Melanocyte of skin (primary cell): ENCODE data around the gene GUCY1A1. TPM values are rescaled to one million over a fixed set of nuclear protein-coding genes. Genes with fewer than 3 reads are reported as not detected.

Experiments used
- total RNA-seq, 2 donors: library from RNA; depleted of rRNA; stranded (reverse); fragments of >200 nt; gene quantifications; 2 replicates each; pipeline ENCODE4 v1.2.3, GENCODE V29; 2012

The GUCY1A1 gene, protein sequence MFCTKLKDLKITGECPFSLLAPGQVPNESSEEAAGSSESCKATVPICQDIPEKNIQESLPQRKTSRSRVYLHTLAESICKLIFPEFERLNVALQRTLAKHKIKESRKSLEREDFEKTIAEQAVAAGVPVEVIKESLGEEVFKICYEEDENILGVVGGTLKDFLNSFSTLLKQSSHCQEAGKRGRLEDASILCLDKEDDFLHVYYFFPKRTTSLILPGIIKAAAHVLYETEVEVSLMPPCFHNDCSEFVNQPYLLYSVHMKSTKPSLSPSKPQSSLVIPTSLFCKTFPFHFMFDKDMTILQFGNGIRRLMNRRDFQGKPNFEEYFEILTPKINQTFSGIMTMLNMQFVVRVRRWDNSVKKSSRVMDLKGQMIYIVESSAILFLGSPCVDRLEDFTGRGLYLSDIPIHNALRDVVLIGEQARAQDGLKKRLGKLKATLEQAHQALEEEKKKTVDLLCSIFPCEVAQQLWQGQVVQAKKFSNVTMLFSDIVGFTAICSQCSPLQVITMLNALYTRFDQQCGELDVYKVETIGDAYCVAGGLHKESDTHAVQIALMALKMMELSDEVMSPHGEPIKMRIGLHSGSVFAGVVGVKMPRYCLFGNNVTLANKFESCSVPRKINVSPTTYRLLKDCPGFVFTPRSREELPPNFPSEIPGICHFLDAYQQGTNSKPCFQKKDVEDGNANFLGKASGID
- not detected for total RNA-seq

DNA sequence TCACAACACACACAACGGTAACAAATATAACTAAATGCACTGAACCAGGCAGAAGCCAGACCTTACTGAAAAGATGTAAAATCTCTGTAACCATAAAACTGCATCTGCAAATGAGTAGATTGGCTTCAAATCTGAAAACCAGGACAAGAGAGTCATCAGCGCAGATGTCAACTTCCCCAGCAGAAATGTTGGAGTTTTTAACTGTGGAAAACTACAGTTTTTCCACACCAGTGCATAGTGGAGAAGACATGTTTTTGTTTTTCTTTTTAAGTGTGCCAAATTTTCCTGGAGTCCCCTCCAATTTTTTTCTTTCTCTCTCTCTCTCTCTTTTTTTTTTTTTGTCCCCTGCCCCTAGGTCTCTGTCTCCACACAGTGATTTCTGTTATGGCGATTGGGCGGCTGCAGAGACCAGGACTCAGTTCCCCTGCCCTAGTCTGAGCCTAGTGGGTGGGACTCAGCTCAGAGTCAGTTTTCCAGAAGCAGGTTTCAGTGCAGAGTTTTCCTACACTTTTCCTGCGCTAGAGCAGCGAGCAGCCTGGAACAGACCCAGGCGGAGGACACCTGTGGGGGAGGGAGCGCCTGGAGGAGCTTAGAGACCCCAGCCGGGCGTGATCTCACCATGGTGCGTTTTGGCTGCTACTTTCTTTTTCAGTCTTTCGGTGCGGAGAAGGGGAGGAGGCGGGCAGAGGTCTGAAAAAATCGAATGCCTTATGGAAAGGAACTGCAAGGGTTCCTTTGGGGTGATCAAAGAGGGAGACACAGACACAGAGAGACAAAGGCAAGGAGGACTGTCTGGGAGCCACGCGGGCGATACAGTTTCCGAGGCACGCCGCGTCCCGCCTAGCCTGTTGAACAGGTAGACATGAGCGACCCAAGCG is at the start of gene GUCY1A1:
TSS of gene GUCY1A1 (plus strand) at position 505 of the 878 bp plus-strand sequence. CDS start 30,020 bp downstream, outside the sequence.

DNA sequence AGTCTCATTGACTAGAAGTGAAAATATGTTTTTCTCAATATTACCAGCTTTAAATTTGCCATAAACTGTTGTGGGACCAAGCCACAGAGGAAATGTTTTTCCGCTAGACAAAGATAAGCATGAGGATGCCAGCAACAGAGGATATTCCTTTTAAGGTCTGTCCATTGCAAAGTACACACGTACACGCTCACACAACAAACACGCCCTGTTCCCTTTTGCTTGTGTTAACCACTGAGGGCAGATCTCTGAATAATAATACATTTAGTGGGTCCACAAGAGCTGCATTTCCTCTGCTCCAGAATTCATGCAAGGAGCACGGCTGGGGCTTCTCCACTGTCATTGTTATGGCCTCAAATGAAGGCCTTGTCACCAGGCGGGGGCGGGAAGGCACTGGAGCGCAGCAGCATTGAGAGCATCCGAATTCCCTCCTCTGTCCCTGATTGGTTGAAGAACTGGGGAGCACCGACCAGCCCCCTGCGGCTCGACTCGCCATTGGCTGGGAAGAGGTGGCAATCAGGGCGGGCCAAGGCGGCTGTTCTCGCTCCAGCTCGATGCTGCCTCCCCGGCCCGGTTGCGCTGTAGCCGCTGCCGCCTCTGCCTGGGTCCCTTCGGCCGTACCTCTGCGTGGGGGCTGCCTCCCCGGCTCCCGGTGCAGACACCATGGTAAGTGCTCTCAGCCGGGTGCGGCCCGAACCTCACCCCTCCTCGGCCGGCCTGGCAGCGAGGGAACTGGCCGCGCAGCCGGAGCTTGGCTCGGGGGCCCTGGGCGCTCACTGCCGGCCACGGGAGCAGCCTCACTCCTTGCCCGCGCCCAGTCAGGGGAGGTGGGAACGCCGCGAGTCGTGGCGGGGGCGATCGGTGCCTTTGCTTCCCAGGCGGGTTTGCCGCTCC is 92.1 kb downstream of the GUCY1A1 start, which contains the start of gene GUCY1B1:
TSS of gene GUCY1B1 (plus strand) at position 541 of the 891 bp plus-strand sequence. CDS start at position 661, 120 bp downstream.

Other genes with a start within 250 kb of the GUCY1A1 start
- gene GUCY1B1, start 92.2 kb downstream of the GUCY1A1 start, total RNA-seq = 1 to 10 TPM in 1 of 2 donors, under 1 TPM in 1; 0.33 to 1.7 TPM
- not detected for gene ASIC5, start 199.4 kb downstream of the GUCY1A1 start, total RNA-seq
- not detected for gene TDO2, start 236.8 kb downstream of the GUCY1A1 start, total RNA-seq